HG02623 (cell line): ENCODE results near the gene UBE4B.
"Not testable (repeated sequence)": the region's sequence is repeated elsewhere in the genome, so short reads cannot be mapped to it uniquely, and the experiment has no call there.

ENCODE experiments used
- ATAC-seq: cut with Tn5 transposase; IDR thresholded peaks from one replicate; pipeline ENCODE4 v1.9.1; 2021; ENCODE audit warnings: moderate library complexity; ENCODE audit not compliant: unreplicated experiment

UBE4B gene

GRCh38 chr1:10032590-10033358 is at the start of gene UBE4B:
UBE4B (plus strand) TSS chr1:10032958; CDS start chr1:10033671, 713 bp downstream.
- ATAC-seq = peak; percentile 96

- no peak for ATAC-seq
Observed at GRCh38 chr1:9984253-9984652, 48.5 kb upstream of the UBE4B start.

- no peak for ATAC-seq
Observed at GRCh38 chr1:9985001-9985400, 47.8 kb upstream of the UBE4B start.

- no peak for ATAC-seq
Observed at GRCh38 chr1:9989773-9990172, 43.0 kb upstream of the UBE4B start.

GRCh38 chr1:9990944-9991343 is 41.8 kb upstream of the UBE4B start:
- no peak for ATAC-seq

- ATAC-seq = no peak
Observed at GRCh38 chr1:9992910-9993309, 39.8 kb upstream of the UBE4B start.

- no peak for ATAC-seq
Observed at GRCh38 chr1:9993561-9994075, 39.1 kb upstream of the UBE4B start.

- ATAC-seq = no peak
Observed at GRCh38 chr1:9996624-9997582, 35.9 kb upstream of the UBE4B start, which contains the start of gene RBP7. RBP7 (plus strand) TSS chr1:9997228; CDS start chr1:9997259, 31 bp downstream.

GRCh38 chr1:10001016-10001665 is 31.6 kb upstream of the UBE4B start:
- no peak for ATAC-seq

GRCh38 chr1:10005248-10005647 is 27.5 kb upstream of the UBE4B start:
- not testable (repeated sequence) for ATAC-seq

- no peak for ATAC-seq
Observed at GRCh38 chr1:10007169-10007568, 25.6 kb upstream of the UBE4B start.

- ATAC-seq = no peak
Observed at GRCh38 chr1:10014016-10014415, 18.7 kb upstream of the UBE4B start.

GRCh38 chr1:10019561-10019960 is 13.2 kb upstream of the UBE4B start:
- ATAC-seq = no peak

GRCh38 chr1:10020086-10020485 is 12.7 kb upstream of the UBE4B start:
- no peak for ATAC-seq

- ATAC-seq = not testable (repeated sequence)
Observed at GRCh38 chr1:10020678-10021077, 12.1 kb upstream of the UBE4B start.

- not testable (repeated sequence) for ATAC-seq
Observed at GRCh38 chr1:10021992-10022391, 10.8 kb upstream of the UBE4B start.

GRCh38 chr1:10022656-10023055 is 10.1 kb upstream of the UBE4B start:
- no peak for ATAC-seq

- no peak for ATAC-seq
Observed at GRCh38 chr1:10025354-10025753, 7.4 kb upstream of the UBE4B start.

GRCh38 chr1:10027027-10027426 is 5.7 kb upstream of the UBE4B start:
- no peak for ATAC-seq

GRCh38 chr1:10028956-10029500 is 3.7 kb upstream of the UBE4B start:
- ATAC-seq = not testable (repeated sequence)

GRCh38 chr1:10031461-10031860 is 1.3 kb upstream of the UBE4B start:
- ATAC-seq = no peak
